GM21447 (cell line): ENCODE measurements around the gene C1QTNF4.

Source experiments
- ATAC-seq: cut with Tn5 transposase; IDR thresholded peaks from one replicate; pipeline ENCODE4 v1.9.1; 2021; ENCODE audit not compliant: unreplicated experiment

The C1QTNF4 gene

GRCh38 chr11:47593492-47593933 lies 698 bp downstream of the C1QTNF4 start:
- ATAC-seq: no peak

GRCh38 chr11:47592970-47593369 lies 1.2 kb downstream of the C1QTNF4 start:
- ATAC-seq: no peak

GRCh38 chr11:47592251-47592650 lies 2.0 kb downstream of the C1QTNF4 start:
- ATAC-seq: no peak

DNA sequence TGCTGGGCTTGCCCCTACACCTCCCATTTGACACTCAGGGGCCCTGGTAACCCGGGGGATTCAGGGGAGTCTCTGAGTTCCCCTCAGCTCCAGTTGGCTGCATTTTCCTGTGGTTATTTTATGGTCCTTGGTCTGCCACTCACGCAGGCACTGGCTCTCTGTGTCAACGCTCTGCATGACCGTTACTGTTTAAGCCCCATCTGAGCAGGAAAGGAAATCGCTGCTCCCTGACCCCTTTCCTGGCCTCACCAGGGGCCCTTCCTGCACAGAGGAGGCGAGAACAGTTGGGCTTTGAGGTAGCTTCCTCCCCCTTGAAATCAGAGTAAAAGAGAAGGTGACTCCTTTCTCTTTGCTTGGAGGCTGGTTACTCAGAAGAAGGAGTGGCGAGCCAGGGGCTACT lies 2.4 kb downstream of the C1QTNF4 start:
- no peak for ATAC-seq

DNA sequence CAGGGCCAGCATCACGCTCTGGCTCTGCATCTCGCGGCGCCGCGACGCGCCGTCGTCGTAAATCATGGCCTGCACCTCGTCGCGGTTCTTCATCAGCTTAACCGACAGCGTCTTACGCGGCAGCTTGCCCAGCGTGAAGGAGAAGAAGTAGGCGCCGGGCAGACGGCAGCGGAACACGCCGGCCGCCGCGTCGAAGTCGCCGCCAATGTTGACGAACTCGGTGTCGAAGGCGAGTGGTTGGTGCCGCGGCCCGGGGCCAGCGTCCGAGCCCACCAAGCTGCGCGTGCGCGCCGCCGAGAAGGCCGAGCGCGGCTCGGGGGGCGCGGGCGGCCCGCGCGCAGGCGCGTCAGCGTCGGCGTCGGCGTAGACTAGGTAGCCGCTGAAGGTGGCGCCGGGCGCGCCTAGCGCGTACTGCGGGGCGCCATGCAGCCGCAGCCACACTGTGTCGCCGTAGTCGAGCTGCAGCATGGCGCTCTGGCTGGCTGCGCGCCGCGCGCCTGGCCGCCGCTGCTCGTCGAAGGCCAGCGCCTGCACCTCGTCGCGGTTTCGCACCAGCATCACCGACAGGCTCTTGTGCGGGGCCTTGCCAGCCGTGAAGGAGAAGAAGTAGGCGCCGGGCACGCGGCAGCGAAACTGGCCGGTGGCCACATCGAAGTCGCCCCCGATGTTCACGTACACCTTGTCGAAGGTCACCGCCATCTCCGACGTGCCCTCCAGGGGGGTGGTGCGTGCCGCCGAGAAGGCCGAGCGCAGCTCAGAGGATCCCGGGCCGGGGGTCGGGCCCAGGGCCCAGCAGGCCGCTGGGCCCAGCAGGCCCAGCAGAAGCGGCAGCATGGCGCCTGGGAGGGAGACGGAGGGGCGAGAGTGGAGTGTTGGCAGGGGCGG lies 4.0 kb downstream of the C1QTNF4 start:
- ATAC-seq: no peak

DNA sequence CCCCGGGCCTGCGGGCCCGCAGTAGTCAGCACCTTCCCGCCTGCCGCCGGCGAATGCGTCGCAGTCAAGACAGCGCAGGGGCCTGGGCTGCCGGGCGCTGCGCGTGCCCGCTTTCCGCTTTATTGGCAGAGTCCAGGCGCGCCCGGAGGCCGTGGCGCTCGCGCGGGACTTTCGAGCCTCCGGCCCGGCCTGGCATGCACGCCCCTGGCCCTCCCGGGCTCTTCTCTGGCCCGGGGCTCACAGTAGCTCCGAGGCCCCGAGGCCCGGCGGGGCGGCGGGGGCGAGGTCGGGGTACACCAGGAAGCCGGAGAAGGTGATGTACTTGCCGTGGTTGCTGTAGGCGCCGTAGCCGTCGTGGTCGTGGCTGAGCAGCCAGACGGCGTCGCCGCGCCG lies 4.6 kb downstream of the C1QTNF4 start:
- ATAC-seq: no peak

- no peak for ATAC-seq
These were observed 5.1 kb downstream of the C1QTNF4 start for GRCh38 chr11:47589118-47589517.

DNA sequence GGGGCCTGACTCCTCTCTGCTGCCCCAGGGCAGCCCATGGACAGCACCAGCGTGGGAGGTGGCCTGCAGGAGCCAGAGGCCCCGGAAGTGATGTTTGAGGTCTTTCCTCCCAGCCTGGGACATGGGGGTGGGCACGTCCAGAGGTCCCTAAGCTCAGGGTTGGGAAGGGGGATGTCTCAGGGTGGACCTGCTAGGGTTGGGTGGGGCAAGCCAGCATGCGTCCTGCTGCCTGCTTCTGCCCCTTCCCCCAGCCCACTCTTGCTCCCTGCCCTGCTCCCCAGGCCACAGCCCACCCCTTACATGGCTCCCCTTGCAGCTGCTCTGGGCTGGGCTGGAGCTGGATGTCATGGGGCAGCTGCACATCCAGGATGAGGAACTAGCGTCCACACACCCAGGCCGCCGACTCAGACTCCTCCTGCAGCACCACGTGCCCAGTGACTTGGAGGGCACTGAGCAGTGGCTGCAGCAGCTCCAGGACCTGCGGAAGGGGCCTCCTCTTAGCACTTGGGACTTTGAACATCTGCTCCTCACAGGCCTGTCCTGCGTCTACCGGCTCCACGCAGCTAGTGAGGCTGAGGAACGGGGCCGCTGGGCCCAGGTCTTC lies 6.4 kb downstream of the C1QTNF4 start:
- ATAC-seq: no peak

- no peak for ATAC-seq
These were observed 7.0 kb downstream of the C1QTNF4 start for GRCh38 chr11:47587039-47587716.

DNA sequence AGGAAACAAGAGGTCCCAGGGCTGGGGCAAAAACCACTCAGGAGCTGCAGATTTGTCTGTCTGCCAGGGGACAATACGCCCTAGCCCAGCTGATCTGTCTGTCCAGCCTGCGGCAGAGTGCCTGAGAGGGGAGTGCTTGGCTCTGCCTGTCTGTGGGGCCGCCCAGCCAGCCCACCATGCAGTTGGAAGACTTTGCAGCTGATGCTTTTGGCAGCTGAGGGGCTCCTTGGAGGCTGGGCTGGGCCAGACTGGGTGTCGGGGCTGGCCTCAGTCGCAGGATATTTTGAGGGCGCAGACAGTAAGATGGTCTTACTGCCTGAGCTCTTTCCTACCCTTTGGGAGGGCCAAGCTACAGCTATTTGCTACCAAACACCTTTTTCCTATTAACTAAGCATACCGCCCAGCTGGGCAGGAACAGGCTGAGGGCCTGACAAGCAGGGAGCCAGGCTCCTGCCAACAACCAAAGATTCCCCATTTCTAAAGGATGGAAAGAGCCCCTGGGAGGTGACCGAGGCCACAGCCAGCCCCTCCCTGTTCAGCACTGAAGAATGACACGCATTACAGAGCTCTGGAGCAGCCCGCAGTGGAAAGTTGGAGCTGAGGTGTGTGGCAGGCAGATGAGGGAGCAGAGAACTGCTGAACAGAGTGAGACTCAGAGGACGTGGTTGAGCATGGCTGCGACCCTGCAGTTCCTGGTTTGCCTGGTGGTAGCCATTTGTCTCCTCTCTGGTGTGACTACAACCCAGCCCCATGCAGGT lies 7.9 kb downstream of the C1QTNF4 start, which contains the start of gene FAM180B:
TSS of gene FAM180B (plus strand) at position 581 of the 758 bp plus-strand sequence. CDS start at position 672, 91 bp downstream.
- no peak for ATAC-seq

- no peak for ATAC-seq
These were observed 10.4 kb downstream of the C1QTNF4 start for GRCh38 chr11:47583844-47584243.

DNA sequence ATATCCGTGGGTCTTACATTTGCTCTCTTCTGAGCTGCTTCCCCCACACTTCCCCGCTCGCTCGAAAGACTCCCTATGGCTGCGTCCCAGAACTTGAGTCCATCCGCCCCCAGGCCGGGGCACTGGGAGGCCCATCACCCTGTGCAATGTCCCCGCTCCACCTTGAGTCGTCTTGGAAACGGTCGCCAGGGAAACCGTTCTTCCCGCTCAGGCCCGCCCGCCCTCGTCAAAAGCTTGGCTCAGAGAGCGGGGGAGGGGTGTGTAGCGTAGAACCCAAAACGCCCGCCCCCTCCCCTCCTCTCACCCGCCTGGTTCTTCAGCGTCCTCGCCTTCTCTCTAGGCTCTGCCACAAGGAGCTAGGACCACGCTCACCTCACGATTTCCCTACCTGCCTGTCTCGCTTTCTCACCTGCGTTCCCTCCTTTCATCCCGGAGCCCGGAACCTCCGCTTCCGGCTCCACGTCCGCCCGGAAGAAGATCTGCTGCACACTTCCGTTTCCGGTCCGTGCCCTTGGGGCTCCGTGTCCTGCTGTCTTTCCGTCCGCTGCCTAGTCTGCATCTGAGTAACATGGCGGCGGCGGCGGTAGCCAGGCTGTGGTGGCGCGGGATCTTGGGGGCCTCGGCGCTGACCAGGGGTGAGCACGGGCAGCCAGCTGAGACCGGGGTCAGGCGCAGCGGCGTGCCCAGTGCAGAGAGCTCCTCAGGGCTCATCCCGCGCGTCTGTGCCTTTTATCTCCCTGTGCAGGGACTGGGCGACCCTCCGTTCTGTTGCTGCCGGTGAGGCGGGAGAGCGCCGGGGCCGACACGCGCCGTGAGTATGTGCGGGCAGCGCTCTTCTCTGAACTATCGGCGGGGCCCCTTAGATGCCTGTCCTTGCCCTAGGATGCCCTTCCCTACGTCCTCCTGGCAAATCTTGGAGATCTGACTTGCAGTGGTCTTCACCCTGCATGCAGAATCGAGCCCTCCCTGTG lies 15.4 kb downstream of the C1QTNF4 start, which contains the start of the genes KBTBD4 and NDUFS3:
TSS of gene KBTBD4 (minus strand) at position 447 of the 971 bp plus-strand sequence. CDS start at position 428, 19 bp downstream.
TSS of gene NDUFS3 (plus strand) at position 551 of the 971 bp plus-strand sequence. CDS start at position 569, 18 bp downstream.
- ATAC-seq: peak; percentile 91

DNA sequence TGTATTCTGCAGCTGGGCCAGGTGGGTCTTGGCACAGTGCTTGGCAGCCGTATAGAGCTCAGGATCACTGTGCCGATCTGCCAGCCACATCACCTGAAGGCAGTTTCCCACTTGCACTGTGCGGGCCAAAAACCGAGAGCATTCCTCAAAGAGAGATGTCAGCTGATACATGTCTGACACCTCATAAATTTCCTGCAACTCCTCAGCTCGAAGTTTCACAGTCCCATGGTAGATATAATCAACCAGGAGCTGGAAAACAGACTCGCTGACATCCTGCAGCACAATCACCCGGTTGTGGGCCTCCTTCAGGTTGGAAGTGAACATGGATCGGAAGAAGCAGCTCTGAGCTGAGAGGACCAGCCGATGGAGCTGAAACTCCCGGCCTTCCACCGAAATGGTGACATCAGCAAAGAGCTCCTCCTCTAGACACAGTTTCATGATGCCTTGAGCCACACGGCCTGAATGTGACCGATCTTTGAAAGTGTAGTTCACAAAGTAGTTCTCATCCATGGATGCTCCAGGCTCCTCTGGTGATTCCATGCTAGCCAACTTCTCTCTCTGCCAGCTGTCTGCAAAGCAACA lies 16.7 kb downstream of the C1QTNF4 start:
- no peak for ATAC-seq

DNA sequence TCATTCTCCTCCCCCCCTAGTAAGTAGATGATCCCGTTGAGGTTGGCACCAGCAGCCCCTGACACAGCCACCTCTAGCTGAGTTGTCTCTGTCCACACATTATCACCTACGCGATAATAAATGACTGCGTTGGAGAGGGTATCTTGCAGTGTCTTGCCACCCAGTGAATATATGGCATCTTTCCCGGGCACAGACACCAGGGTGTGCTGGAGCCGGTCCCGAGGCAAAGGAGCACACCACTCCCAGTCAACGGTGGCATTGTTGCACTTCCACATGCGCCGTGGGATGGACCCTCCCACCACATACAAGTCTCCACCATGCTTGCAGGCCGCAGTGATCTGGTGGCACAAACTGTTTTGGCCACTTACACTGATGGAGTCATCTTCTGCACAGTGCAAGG lies 20.9 kb downstream of the C1QTNF4 start:
- ATAC-seq: no peak

GRCh38 chr11:47572715-47573255 lies 21.4 kb downstream of the C1QTNF4 start:
- ATAC-seq: no peak

DNA sequence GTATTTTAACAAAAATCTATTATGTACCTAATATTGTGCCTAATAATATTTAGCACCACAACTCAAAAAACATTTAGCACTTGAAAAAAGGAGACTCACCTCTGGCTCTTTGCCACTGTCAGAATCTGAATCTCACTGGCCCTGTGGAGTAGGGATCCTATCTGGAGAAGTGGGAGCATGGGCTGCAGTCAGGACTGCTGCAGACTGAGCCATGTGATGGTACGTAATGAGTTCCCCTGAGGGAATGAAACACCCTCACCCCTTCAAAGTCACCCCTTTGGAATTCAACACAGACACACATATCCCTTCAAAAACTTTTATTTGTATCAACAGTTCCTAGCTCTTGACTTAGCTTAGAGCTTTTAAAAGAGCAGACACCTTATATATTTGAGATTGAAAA lies 22.3 kb downstream of the C1QTNF4 start:
- no peak for ATAC-seq

DNA sequence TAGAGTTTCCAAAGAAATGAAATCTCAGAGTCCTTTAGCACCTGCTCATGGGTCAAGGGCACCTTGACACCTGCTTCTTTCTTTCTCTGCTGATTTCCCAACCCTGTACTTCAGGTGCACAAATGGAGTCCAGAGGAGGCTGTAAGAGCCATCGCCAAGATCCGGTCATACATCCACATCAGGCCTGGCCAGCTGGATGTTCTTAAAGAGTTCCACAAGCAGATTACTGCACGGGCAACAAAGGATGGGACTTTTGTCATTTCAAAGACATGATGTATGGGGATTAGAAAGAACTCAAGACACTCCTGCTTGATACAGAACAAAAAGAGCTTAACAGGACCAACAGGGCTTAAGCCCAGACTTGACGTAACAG lies 22.9 kb downstream of the C1QTNF4 start:
- no peak for ATAC-seq

DNA sequence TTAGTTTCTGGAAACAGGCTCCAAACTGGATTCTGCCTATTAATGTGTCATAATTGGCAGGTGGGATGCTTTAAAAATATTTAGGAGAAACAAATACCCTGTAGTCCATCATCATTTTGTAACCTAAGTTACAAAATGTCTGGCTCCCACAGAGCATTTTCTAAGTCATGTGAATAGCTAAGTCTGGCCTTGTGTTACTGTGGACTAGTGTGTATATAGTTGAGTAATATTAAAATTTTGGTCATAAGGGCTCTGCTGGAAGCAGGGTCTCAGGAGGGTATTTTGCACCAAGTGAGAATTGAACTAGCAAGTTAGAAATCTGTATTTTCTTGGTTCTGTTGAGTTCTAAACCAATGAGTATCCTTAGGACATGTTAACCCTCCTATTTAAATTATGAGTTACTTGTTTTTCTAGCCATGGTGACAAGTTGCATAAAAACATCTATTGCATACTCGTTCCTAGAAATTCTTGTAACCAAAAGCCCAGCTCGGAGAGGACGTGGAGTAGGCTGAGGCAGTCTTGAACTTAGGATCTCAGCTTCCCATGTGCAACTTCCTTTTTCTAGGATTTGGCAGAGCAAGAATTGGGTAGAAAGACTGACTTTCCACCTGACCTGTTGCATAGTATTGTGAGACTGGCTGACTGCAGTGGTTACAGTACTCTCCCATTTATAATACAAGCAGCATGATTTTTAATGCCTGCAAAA lies 23.4 kb downstream of the C1QTNF4 start:
- ATAC-seq: no peak
